Cardiac septum (tissue), 1 donor: ENCODE results near the gene GTPBP6. TPM values are rescaled to one million over a fixed set of nuclear protein-coding genes. Genes with fewer than 3 reads are reported as not detected.
"Not testable (repeated sequence)": the region's sequence is repeated elsewhere in the genome, so short reads cannot be mapped to it uniquely, and the experiment has no call there.

Experiments used
- DNase-seq: peaks from one replicate; pipeline ENCODE4 v3.0.0-alpha.2; 2020; ENCODE audit warnings: low spot score
- intact Hi-C: fragments of 100-400 bp; cut with DNase I; formaldehyde crosslinking; loops from one replicate; pipeline ENCODE4 v1.14.0; 2022
- total RNA-seq: library from RNA; stranded (reverse); fragmentation: NEBNext Ultra II Directional; extraction: Animal tissue kit (Norgen Biotek cat#: 25700); gene quantifications from one replicate; pipeline ENCODE4 v1.2.1, GENCODE V29; 2021
- donor health status: DM: no; HTN: no; CAD: no.

The GTPBP6 gene
- total RNA-seq, 1 donor from 2014 or later, result 35.3 TPM

GRCh38 chrX:320126-320783 is 1.7 kb upstream of the GTPBP6 start:
- DNase-seq, result peak; percentile 57
- intact Hi-C loops, result no loop called here

- peak; percentile 73 for DNase-seq
- intact Hi-C loops, result loop anchor here (5.0 kb wide), 1 partner anchor 68 kb away; the partner anchor contains the start of gene PPP2R3B
Measured at GRCh38 chrX:319579-320125, 1.1 kb upstream of the GTPBP6 start.

- intact Hi-C loops, result loop anchor here (5.0 kb wide), 1 partner anchor 69 kb away; the partner anchor contains the start of gene PPP2R3B
- peak; percentile 96 for DNase-seq
Measured at GRCh38 chrX:318068-318738, 393 bp downstream of the GTPBP6 start.

GRCh38 chrX:317424-318067 is 1.1 kb downstream of the GTPBP6 start:
- DNase-seq, result no peak
- intact Hi-C loops, result loop anchor here (5.0 kb wide), 1 partner anchor 70 kb away; the partner anchor contains the start of gene PPP2R3B

- DNase-seq, result no peak
- intact Hi-C loops, result loop anchor here (5.0 kb wide), 1 partner anchor 71 kb away; the partner anchor contains the start of gene PPP2R3B
Measured at GRCh38 chrX:316351-317325, 2.0 kb downstream of the GTPBP6 start.

- DNase-seq, result no peak
- intact Hi-C loops, result loop anchor here (5.0 kb wide), 1 partner anchor 72 kb away; the partner anchor contains the start of gene PPP2R3B
Measured at GRCh38 chrX:314781-315595, 3.6 kb downstream of the GTPBP6 start.

- DNase-seq, result no peak
Measured at GRCh38 chrX:314049-314448, 4.5 kb downstream of the GTPBP6 start.

GRCh38 chrX:313546-313945 is 5.0 kb downstream of the GTPBP6 start:
- intact Hi-C loops, result no loop called here
- DNase-seq, result no peak

More at GRCh38 chrX:314049-314448, 4.5 kb downstream of the GTPBP6 start:
- intact Hi-C loops, result no loop called here

- intact Hi-C loops, result no loop called here
- no peak for DNase-seq
Measured at GRCh38 chrX:312621-313331, 5.8 kb downstream of the GTPBP6 start.

- intact Hi-C loops, result no loop called here
- DNase-seq, result no peak
Measured at GRCh38 chrX:311156-312129, 7.2 kb downstream of the GTPBP6 start.

- intact Hi-C loops, result no loop called here
- DNase-seq, result no peak
Measured at GRCh38 chrX:310621-311155, 7.9 kb downstream of the GTPBP6 start.

- intact Hi-C loops, result no loop called here
- no peak for DNase-seq
Measured at GRCh38 chrX:308821-309520, 9.6 kb downstream of the GTPBP6 start.

GRCh38 chrX:307261-308111 is 11.1 kb downstream of the GTPBP6 start:
- DNase-seq, result no peak

GRCh38 chrX:306614-307251 is 11.9 kb downstream of the GTPBP6 start:
- DNase-seq, intact Hi-C loops: not testable (repeated sequence)

More at GRCh38 chrX:307261-308111, 11.1 kb downstream of the GTPBP6 start:
- intact Hi-C loops, result no loop called here
